ENCODE measurements around the gene KDM4B. TPM values are rescaled to one million over a fixed set of nuclear protein-coding genes. Genes with fewer than 3 reads are reported as not detected.
A peak's percentile ranks its signal among the peaks of the same experiment; 100 is the strongest.

Gene KDM4B
- total RNA-seq, 2 donors from 2014 or later = 49.1 to 54.0 TPM

DNA sequence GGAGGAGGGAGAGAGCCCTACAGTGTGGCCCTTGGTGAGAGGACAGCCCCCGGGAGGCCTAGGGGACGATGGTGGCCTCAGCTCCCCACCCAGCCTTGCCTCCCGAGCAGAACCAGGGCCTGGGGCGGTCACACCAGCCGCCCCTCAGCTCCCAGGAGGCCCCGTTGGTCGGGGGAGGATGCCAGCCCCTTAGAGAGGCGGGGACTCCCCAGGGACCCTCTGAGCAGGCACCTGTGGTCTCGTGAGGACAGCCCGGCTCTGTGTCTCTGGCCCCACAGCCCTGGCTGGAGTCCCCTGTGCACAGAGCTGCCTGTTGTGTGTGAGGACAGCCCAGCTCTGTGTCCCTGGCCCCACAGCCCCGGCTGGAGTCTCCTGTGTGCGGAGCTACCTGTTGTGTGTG, 158.8 kb downstream of the KDM4B start:
- peaks cover 9 to 44% of the 10 kb centered on the region in 2 donors for H3K4me1 ChIP-seq (ENCODE audit: control insufficient read depth in 1 of 2, low read depth in 2 of 2)
- H3K27ac ChIP-seq = peak overlapping the region in 1 of 2 donors; percentile 13
- ATAC-seq (ENCODE audit: insufficient number of reproducible peaks, low FRiP score, low read depth) (no peak), DNase-seq (ENCODE audit: low spot score) (no peak)
- TF ChIP-seq, protein P1, sequence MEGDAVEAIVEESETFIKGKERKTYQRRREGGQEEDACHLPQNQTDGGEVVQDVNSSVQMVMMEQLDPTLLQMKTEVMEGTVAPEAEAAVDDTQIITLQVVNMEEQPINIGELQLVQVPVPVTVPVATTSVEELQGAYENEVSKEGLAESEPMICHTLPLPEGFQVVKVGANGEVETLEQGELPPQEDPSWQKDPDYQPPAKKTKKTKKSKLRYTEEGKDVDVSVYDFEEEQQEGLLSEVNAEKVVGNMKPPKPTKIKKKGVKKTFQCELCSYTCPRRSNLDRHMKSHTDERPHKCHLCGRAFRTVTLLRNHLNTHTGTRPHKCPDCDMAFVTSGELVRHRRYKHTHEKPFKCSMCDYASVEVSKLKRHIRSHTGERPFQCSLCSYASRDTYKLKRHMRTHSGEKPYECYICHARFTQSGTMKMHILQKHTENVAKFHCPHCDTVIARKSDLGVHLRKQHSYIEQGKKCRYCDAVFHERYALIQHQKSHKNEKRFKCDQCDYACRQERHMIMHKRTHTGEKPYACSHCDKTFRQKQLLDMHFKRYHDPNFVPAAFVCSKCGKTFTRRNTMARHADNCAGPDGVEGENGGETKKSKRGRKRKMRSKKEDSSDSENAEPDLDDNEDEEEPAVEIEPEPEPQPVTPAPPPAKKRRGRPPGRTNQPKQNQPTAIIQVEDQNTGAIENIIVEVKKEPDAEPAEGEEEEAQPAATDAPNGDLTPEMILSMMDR (IDR thresholded peaks at IDR 0.05) = no peak
- peaks cover 12% of the 10 kb centered on the region for H3K36me3 ChIP-seq
- H3K27me3 ChIP-seq (replicated peaks; ENCODE audit: insufficient read depth) = no peaks in the 10 kb centered on the region
- no peak overlapping the region for H3K4me3 ChIP-seq
- H3K9me3 ChIP-seq = no peaks in the 10 kb centered on the region

DNA sequence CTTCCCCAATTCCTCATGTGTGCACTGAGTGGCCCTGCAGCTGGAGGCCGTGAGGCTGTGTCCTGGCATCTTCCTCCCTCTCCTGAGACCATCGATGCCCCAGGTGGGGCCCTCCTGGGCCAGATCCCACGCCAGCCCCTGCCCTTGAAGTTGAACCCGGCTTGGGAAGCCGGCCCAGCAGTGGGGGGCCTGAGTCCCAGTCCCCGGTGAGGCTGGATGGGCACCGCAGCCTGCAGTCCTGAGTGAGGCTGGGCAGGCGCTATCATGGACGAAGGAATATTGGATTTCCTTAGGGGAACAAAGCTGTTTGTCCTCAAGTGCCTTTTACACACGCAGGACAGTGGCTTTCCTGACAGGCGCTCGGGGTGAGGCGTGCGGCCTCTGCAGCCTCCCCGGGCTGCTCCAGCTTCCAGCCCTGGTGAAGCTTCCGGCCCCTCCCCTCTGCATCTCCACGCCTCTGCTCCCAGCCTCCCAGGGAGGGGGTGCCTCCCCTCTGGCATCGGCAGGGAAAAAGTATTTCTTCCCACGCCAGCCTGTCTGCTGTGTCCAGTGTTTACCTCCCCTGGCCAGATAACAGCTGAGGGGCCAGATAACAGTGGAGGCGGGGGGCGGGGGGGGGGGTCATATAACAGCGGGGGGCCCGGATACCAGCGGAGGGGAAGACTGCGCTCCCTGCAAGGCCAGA, 159.5 kb downstream of the KDM4B start:
- ATAC-seq (ENCODE audit: insufficient number of reproducible peaks, low FRiP score, low read depth) (no peak), DNase-seq (ENCODE audit: low spot score) (no peak)

GRCh38 chr19:5128936-5129389, 160.1 kb downstream of the KDM4B start:
- Histone ChIP-seq H3K4me3 (no peak overlapping the region), H3K4me1 (ENCODE audit: control insufficient read depth in 1 of 2, low read depth in 2 of 2) (peaks cover 9 to 44% of the 10 kb centered on the region in 2 donors), H3K36me3 (peaks cover 12% of the 10 kb centered on the region), H3K27me3 (replicated peaks; ENCODE audit: insufficient read depth) (no peaks in the 10 kb centered on the region), H3K27ac (no peak overlapping the region), H3K9me3 (no peaks in the 10 kb centered on the region)
- TF ChIP-seq, protein P1 (IDR thresholded peaks at IDR 0.05) = no peak
- ATAC-seq (ENCODE audit: insufficient number of reproducible peaks, low FRiP score, low read depth) = no peak
- DNase-seq (ENCODE audit: low spot score) = no peak

More for the DNA sequence above, 159.5 kb downstream of the KDM4B start:
- TF ChIP-seq, protein P1 (IDR thresholded peaks at IDR 0.05) = no peak
- H3K4me3 ChIP-seq = peak overlapping the region; percentile 13
- H3K36me3 ChIP-seq = peaks cover 7% of the 10 kb centered on the region
- peak overlapping the region in 1 of 2 donors; percentile 13 for H3K27ac ChIP-seq
- peaks cover 9 to 44% of the 10 kb centered on the region in 2 donors for H3K4me1 ChIP-seq (ENCODE audit: control insufficient read depth in 1 of 2, low read depth in 2 of 2)
- H3K9me3 ChIP-seq = no peaks in the 10 kb centered on the region
- no peaks in the 10 kb centered on the region for H3K27me3 ChIP-seq (replicated peaks; ENCODE audit: insufficient read depth)

DNA sequence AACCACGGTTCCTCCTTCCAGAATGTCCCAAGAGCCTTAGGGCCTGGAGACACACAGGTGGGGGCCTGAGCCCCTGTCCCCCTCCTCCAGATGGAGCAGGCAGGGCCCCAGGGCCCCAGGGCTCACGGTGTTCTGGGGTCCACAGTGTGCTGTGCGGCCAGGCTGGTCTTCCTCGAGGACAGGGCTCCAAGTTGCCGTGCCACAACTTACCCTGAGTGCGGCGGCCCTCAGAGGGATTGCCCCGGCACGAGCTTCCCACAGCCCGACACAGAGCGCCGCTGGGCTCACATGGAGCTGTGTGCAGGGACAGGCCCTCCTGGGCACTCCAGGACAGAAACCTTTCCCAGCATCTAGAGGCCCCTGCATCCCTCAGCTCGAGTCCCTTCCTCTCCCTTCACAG, 160.8 kb downstream of the KDM4B start:
- peaks cover 9 to 44% of the 10 kb centered on the region in 2 donors for H3K4me1 ChIP-seq (ENCODE audit: control insufficient read depth in 1 of 2, low read depth in 2 of 2)
- TF ChIP-seq, protein P1 (IDR thresholded peaks at IDR 0.05) = no peak
- ATAC-seq (ENCODE audit: insufficient number of reproducible peaks, low FRiP score, low read depth) = no peak
- H3K36me3 ChIP-seq = peaks cover 13% of the 10 kb centered on the region
- no peaks in the 10 kb centered on the region for H3K27me3 ChIP-seq (replicated peaks; ENCODE audit: insufficient read depth)
- H3K9me3 ChIP-seq = no peaks in the 10 kb centered on the region
- no peak for DNase-seq (ENCODE audit: low spot score)
- H3K27ac ChIP-seq = no peak overlapping the region
- no peak overlapping the region for H3K4me3 ChIP-seq

GRCh38 chr19:5130371-5131030, 161.6 kb downstream of the KDM4B start:
- ATAC-seq (ENCODE audit: insufficient number of reproducible peaks, low FRiP score, low read depth) (no peak), DNase-seq (ENCODE audit: low spot score) (no peak)
- Histone ChIP-seq H3K36me3 (peaks cover 21% of the 10 kb centered on the region), H3K4me1 (ENCODE audit: control insufficient read depth in 1 of 2, low read depth in 2 of 2) (peaks cover 9 to 38% of the 10 kb centered on the region in 2 donors), H3K9me3 (no peaks in the 10 kb centered on the region), H3K27me3 (replicated peaks; ENCODE audit: insufficient read depth) (no peaks in the 10 kb centered on the region), H3K27ac (no peak overlapping the region), H3K4me3 (no peak overlapping the region)
- TF ChIP-seq, protein P1 (IDR thresholded peaks at IDR 0.05) = no peak

Data from thoracic aorta (tissue), 2 donors.